ENCODE results near the gene OR6S1. TPM values are rescaled to one million over a fixed set of nuclear protein-coding genes. Genes with fewer than 3 reads are reported as not detected.

The OR6S1 gene
- polyA plus RNA-seq, 1 donor (not counting 4 experiments of a cell fraction or from before 2014, with no cell fraction given) = not detected

GRCh38 chr14:20630340-20631022 lies 11.0 kb downstream of the OR6S1 start:
- no peak for TF ChIP-seq CTCF (optimal IDR thresholded peaks at IDR 0.05 in 1 of 3, IDR thresholded peaks at IDR 0.05 in 1 of 3, conservative IDR thresholded peaks at IDR 0.05 in 1 of 3; ENCODE audit: extremely low read depth in 1 of 3, insufficient read depth in 2 of 3, low read length in 3 of 3)
- H2AFZ ChIP-seq (ENCODE audit: control insufficient read depth, low read length) = peak overlapping the region; percentile 89
- H3K27ac ChIP-seq (ENCODE audit: control insufficient read depth, insufficient read depth, low read length) = peak overlapping the region; percentile 61
- dilution Hi-C loops (cut with MboI; ENCODE audit: extremely low pct_ligation_motif_present, low sequenced_read_pairs) = no loop called here
- H3K79me2 ChIP-seq (ENCODE audit: control insufficient read depth, insufficient read depth, low read length) = no peaks in the 10 kb centered on the region
- no peaks in the 10 kb centered on the region for H3K9me3 ChIP-seq (ENCODE audit: control insufficient read depth, low read depth, low read length)
- H3K4me3 ChIP-seq (ENCODE audit: control insufficient read depth in 2 of 3, extremely low read depth in 1 of 3, insufficient read depth in 2 of 3, low read depth in 1 of 3, low read length in 3 of 3) = peak overlapping the region; percentile 43 to 91 (median 87)
- H3K27me3 ChIP-seq (ENCODE audit: control insufficient read depth, extremely low read depth, insufficient read depth, low read length) = no peaks in the 10 kb centered on the region
- peaks cover 20% of the 10 kb centered on the region for H3K4me1 ChIP-seq (ENCODE audit: control insufficient read depth, extremely low read depth, insufficient read depth, low read length)
- no peak for FAIRE-seq
- no peaks in the 10 kb centered on the region for H3K36me3 ChIP-seq (ENCODE audit: control insufficient read depth in 2 of 2, extremely low read depth in 1 of 2, insufficient read depth in 2 of 2, low read length in 2 of 2)
- no peaks in the 10 kb centered on the region for H3K9me1 ChIP-seq (ENCODE audit: control insufficient read depth, extremely low read depth, insufficient read depth, low read length)
- DNase-seq (ENCODE audit: low read depth, low spot score) = peak; percentile 83
- peak overlapping the region; percentile 76 for H3K9ac ChIP-seq (ENCODE audit: control insufficient read depth, extremely low read depth, insufficient read depth, low read length)
- H3K4me2 ChIP-seq (ENCODE audit: control insufficient read depth, extremely low read depth, insufficient read depth, low read depth, low read length) = peak overlapping the region; percentile 99
- no peaks in the 10 kb centered on the region for H4K20me1 ChIP-seq (ENCODE audit: control insufficient read depth, extremely low read depth, insufficient read depth, low read length)

GRCh38 chr14:20628063-20628854 lies 13.2 kb downstream of the OR6S1 start:
- Histone ChIP-seq H3K36me3 (ENCODE audit: control insufficient read depth in 2 of 2, extremely low read depth in 1 of 2, insufficient read depth in 2 of 2, low read length in 2 of 2) (no peaks in the 10 kb centered on the region), H3K4me3 (ENCODE audit: control insufficient read depth in 2 of 3, extremely low read depth in 1 of 3, insufficient read depth in 2 of 3, low read depth in 1 of 3, low read length in 3 of 3) (peak overlapping the region in 1 of 3 experiments; percentile 16), H3K9me3 (ENCODE audit: control insufficient read depth, low read depth, low read length) (no peaks in the 10 kb centered on the region), H3K4me2 (ENCODE audit: control insufficient read depth, extremely low read depth, insufficient read depth, low read depth, low read length) (peak overlapping the region; percentile 53), H3K9me1 (ENCODE audit: control insufficient read depth, extremely low read depth, insufficient read depth, low read length) (no peaks in the 10 kb centered on the region), H3K4me1 (ENCODE audit: control insufficient read depth, extremely low read depth, insufficient read depth, low read length) (peaks cover 20% of the 10 kb centered on the region), H3K79me2 (ENCODE audit: control insufficient read depth, insufficient read depth, low read length) (no peaks in the 10 kb centered on the region), H4K20me1 (ENCODE audit: control insufficient read depth, extremely low read depth, insufficient read depth, low read length) (no peaks in the 10 kb centered on the region), H2AFZ (ENCODE audit: control insufficient read depth, low read length) (peak overlapping the region; percentile 8), H3K9ac (ENCODE audit: control insufficient read depth, extremely low read depth, insufficient read depth, low read length) (no peak overlapping the region), H3K27ac (ENCODE audit: control insufficient read depth, insufficient read depth, low read length) (no peak overlapping the region), H3K27me3 (ENCODE audit: control insufficient read depth, extremely low read depth, insufficient read depth, low read length) (no peaks in the 10 kb centered on the region)
- TF ChIP-seq EZH2 (IDR thresholded peaks at IDR 0.05; ENCODE audit: low read length) = no peak
- DNase-seq (ENCODE audit: low read depth, low spot score) (no peak), FAIRE-seq (no peak)
- dilution Hi-C loops (cut with MboI; ENCODE audit: extremely low pct_ligation_motif_present, low sequenced_read_pairs) = no loop called here

All from keratinocyte (primary cell).